ENCODE results near the gene SGIP1.
"Not testable (repeated sequence)": the region's sequence is repeated elsewhere in the genome, so short reads cannot be mapped to it uniquely, and the experiment has no call there.

The SGIP1 gene

GRCh38 chr1:66556161-66556611 is 22.2 kb downstream of the SGIP1 start:
- no peak for DNase-seq

GRCh38 chr1:66557157-66557556 is 23.2 kb downstream of the SGIP1 start:
- DNase-seq = no peak

GRCh38 chr1:66559517-66559916 is 25.6 kb downstream of the SGIP1 start:
- no peak for DNase-seq

GRCh38 chr1:66562561-66562960 is 28.6 kb downstream of the SGIP1 start:
- no peak for DNase-seq

GRCh38 chr1:66563094-66563800 is 29.3 kb downstream of the SGIP1 start:
- DNase-seq = no peak

- DNase-seq = no peak
Measured at GRCh38 chr1:66563941-66564630, 30.1 kb downstream of the SGIP1 start.

- DNase-seq = no peak
Measured at GRCh38 chr1:66570196-66570595, 36.2 kb downstream of the SGIP1 start.

- no peak for DNase-seq
Measured at GRCh38 chr1:66571789-66572188, 37.8 kb downstream of the SGIP1 start.

GRCh38 chr1:66575739-66576138 is 41.8 kb downstream of the SGIP1 start:
- DNase-seq = no peak

GRCh38 chr1:66576645-66577044 is 42.7 kb downstream of the SGIP1 start:
- no peak for DNase-seq

GRCh38 chr1:66578841-66579240 is 44.9 kb downstream of the SGIP1 start:
- DNase-seq = no peak

GRCh38 chr1:66580081-66580480 is 46.1 kb downstream of the SGIP1 start:
- DNase-seq = no peak

GRCh38 chr1:66583021-66583420 is 49.1 kb downstream of the SGIP1 start:
- DNase-seq = no peak

GRCh38 chr1:66585002-66585401 is 51.0 kb downstream of the SGIP1 start:
- DNase-seq = no peak

- no peak for DNase-seq
Measured at GRCh38 chr1:66589326-66589725, 55.4 kb downstream of the SGIP1 start.

- not testable (repeated sequence) for DNase-seq
Measured at GRCh38 chr1:66592106-66592507, 58.2 kb downstream of the SGIP1 start.

- no peak for DNase-seq
Measured at GRCh38 chr1:66596191-66596590, 62.2 kb downstream of the SGIP1 start.

GRCh38 chr1:66597500-66597899 is 63.5 kb downstream of the SGIP1 start:
- DNase-seq = no peak

- DNase-seq = no peak
Measured at GRCh38 chr1:66598670-66599069, 64.7 kb downstream of the SGIP1 start.

- no peak for DNase-seq
Measured at GRCh38 chr1:66599346-66599745, 65.4 kb downstream of the SGIP1 start.

- no peak for DNase-seq
Measured at GRCh38 chr1:66599899-66600737, 66.2 kb downstream of the SGIP1 start.

GRCh38 chr1:66605419-66605997 is 71.6 kb downstream of the SGIP1 start:
- DNase-seq = no peak

GRCh38 chr1:66606362-66607065 is 72.6 kb downstream of the SGIP1 start:
- no peak for DNase-seq
